Suppressor macrophage (primary cell): Measurements from ENCODE around the gene MELK.

Source experiments
- DNase-seq, 4 experiments: peaks; one replicate each; pipeline ENCODE4 v3.0.0-alpha.2; 2020 to 2022

MELK gene

DNA sequence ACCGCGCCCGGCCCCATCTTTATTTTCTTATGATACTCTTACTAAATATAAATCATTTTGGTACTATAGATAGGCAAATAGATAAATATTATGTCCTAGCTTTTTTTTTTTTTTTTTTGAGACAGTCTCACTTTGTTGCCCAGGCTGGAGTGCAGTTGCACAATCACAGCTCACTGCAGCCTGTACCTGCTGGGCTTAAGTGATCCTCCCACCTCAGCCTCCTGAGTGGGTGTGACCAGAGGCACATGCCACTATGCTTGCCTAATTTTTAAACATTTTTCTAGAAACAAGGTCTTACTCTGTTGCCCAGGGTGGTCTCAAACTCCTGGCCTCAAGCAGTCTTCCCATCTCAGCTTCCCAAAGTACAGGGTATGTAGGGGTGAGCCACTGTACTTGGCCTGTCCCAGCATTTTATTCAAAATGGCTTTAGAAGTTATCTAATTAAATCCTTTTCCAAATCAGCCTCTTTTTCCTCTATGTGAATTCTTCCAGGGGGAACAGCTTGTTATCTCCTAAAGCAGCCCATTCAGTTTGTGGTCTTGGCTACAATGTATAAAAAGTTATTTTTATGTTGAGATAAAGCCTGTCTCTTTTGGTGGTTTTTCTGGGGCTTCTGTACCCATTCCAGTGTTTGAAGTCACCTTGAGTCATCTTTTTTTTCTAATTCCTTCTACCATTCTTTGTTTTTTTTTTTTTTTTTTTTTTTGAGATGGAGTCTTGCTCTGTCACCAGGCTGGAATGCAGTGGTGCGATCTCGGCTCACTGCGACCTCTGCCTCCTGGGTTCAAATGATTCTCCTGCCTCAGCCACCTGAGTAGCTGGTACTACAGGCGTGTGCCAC, 12.1 kb downstream of the MELK start:
- no peak for DNase-seq

DNA sequence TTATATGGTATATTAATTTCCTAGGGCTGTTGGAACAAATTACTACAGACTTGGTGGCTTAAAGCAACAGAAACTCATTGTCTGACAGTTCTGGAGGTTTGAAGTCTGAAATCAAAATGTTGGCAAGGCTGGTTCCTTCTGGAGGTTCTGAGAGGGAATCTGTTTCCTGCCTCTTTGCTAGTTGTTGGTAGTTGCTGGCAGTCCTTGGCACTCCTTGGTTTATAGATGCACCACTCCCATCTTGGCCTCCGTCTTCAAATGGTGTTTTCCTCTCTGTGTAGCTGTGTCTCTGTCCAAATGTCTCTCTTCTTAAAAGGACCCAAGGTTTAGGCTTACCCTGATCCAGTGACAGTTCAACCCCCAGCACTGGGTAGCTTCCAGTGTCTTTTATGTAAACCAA, 17.5 kb downstream of the MELK start:
- DNase-seq, result no peak

DNA sequence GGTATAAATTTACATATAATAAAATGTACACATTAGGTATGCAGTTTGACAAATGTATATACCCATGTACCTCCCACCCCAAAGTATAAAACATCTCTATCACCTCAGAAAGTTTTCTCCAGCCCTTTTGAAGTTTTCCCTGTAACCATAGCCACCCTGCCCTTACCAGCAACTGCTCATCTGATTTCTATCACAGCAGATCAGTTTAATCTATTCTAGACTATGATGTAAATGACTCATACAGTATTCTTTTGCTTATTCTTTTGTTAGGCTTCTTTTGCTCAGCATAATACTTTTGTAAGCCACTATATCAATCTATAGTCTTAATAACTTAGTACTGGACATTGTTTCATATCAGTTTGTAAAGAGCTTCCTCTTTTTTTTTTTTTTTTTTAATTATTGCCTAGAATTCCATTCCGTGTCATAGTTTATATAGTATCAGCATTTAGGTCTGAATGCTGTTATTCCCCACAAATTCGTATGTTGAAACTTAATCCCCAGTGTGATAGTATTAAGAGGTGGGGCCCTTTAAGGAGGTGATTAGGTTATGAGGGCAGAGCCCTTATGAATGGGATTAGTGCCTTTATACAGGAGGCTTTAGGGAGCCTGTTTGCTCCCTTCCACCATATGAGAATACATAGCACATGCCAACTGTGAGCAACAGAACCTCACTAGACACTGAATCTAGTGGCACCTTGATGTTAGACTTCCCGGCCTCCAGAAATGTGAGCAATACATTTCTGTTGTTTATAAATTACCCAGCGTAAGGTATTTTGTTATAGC, 20.3 kb downstream of the MELK start:
- DNase-seq, result no peak

DNA sequence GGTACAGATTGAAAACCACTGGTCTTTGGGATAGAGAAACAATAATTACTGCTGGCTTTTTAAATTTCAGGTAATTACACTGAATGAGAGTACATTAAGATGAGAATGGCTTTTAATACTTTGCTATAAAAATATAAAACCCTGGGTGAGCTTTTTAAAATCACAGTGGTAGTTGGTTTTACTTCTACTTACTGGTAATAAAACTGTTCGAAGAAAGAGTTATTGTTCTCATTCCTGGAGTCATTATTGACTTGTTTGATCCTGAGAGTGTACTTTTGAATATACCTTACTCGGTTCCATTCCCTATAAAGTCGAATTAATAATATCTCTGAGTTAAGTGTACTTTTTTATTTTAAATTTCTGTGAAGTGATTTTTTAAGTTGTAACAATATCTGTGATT, 21.5 kb downstream of the MELK start:
- DNase-seq, result no peak

DNA sequence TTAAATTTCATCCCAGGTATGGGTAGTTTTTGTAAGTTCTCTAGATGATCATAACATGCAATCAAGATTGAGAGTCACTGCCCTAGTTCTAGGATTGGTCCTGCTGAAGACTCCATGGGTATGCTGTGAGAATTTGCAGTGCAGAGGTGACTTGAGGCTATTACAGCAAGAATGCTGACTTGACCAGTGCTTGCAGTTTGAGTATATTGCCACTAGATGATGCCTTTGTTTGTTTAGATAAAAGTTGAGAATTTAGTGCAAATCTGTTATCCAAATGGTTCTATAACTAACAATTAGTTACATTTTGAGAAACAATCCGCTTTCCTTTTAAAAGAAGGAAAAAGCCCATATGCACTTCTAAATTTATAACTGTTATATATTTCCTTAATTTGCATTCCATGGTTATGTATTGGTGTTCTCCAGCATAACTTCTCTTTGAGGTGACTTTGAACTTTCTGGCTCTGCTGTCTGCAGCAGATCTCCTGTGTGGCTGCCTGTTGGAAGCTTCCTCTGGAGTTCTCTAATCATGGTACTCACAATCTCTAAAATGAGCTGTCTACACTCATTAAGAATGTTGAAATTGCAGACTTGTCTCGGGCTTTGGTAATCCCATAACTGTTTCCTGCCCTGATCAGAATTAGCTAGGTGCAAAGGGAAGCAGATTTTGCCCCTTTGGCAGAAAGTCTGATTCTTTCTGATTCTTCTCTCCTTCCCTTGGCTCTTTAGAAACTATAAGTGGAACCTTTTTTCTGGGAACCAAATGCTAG, 24.9 kb downstream of the MELK start:
- DNase-seq, result peak in 3 of 4 experiments; percentile 6 to 32 (median 23)

DNA sequence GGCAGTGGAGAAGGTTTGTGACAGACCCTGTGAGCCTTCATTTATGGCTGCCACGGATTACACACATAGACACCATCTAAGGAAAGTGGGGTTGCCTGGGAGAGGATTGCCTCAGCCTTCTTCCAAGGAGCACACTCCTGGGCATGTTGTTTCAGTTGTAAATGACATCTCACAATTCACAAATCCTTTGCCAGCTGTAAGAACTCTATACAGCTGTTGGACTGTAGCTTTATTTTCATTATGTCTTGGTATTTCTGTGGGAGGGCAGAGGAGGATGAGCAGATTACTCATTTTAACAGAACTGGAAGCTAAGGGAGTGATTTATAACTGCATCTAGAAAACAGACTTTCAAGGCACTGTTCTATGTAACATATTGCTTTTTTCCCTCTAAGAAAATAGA, 25.6 kb downstream of the MELK start:
- DNase-seq, result no peak

DNA sequence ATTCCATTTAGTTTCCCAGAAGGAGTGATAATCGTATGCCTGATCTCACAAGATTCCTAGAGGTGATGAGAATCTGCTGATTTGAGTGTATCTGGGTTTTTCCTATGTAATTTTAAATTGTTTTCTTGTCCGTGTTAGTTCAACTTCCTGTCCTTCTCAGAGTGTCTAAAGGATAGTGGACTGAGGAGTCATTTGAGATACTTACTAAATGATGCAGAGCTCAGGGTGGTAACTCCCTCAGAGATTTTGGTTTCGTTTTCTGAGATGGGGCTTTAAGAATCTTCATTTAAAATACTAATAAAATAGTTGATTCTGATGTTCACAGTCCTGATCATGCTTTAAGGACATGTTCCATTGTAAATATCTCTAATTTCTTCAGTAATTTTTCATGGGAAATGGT, 30.3 kb downstream of the MELK start:
- DNase-seq, result no peak

DNA sequence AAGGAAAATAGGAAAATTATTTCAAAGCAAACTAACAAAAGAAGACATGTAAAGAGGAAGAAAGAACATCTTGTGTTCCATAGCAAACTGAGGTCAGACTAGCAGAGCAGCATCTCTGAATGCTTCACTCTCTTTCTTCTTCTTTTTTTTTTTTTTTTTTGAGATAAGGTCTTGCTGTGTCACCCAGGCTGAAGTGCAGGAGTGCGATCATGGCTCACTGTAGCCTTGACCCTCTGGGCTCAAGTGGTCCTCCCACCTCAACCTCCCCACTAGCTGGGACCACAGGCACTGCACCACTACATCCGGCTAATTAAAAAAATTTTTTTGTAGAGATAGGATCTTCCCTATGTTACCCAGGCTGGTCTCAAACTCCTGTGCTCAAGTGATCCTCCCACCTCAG, 36.6 kb downstream of the MELK start:
- DNase-seq, result no peak

DNA sequence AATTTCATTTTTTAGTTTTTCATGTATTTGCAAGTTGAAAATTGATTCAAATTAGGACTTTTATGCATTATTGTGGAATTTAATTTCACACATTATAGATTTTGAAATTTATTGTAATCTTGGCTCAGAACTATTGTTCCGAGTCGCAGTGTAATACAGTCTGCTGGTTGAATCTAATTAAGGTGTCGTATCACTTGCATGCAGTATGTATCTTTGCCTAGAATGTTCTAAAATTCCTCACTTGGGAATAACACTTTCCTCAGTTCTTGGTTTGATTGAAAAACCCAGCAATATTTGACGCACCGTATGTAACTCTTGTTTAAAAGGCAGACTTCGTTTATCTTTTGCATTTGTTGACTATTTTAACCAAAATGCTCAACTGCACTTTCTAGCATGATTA, 49.4 kb downstream of the MELK start:
- no peak for DNase-seq

DNA sequence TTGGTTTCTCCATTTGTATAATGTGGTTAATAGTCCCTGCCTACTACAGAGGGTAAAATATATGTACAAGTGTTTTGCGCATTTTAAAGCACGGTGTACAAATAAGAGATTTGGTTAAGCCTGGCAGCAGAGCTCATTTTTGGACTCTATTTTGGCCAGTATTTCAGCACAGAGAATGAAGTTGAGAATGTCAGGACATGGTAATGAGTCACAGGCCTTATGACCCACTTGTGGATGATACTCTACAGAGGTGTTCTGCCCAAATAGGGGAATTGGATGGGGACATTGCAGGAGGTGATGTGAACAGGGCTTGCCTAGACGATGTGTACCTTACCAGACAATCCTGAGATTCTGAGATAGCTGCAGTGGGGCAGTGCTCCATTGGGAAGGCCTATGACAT, 50.6 kb downstream of the MELK start:
- peak in 1 of 4 experiments; percentile 6 for DNase-seq

DNA sequence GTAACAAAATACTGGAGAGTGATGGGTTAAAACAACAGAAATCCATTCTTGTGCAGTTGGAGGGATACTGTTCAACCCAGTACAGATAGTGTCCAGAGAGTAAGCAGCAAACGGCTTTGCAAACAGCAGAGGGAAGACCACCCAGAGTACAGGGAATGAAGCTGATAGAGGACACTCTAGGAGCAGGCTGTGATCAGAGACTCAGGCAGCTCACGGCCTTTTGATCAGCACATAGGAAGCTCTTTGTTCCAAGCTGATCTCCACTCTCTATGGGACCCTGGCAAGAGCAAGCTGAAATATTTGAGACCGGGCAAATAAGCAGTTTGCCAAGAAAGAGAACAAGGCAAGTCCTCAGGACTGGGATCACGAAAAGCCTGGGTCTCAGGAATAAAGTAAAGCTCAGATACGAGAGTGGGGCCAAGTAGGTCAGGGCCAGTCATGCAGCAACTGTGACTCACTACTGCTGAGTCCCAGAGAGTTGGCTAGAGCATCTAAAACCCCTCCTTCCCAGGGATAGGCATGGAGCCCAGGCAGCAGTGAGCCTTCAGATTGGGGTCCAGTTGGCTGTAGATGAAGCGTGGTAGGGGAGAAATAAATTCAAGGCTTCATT, 52.4 kb downstream of the MELK start:
- DNase-seq, result no peak

DNA sequence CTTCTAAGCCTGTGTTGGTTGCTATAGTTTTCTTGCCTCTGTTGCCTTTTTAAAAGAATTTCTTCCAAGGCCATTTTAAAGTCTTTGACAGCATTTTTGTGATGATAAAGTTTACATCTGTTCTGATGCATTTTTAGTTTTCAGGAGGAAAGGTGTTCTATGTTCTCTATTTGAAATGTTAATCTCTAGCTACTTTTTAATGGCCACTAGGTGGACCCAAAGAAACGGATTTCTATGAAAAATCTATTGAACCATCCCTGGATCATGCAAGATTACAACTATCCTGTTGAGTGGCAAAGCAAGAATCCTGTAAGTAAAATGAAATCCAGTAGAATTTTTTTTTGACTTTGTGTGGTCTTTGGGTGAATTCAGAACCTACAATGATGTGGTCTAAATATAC, 60.2 kb downstream of the MELK start:
- peak; percentile 5 to 66 (median 28) for DNase-seq

DNA sequence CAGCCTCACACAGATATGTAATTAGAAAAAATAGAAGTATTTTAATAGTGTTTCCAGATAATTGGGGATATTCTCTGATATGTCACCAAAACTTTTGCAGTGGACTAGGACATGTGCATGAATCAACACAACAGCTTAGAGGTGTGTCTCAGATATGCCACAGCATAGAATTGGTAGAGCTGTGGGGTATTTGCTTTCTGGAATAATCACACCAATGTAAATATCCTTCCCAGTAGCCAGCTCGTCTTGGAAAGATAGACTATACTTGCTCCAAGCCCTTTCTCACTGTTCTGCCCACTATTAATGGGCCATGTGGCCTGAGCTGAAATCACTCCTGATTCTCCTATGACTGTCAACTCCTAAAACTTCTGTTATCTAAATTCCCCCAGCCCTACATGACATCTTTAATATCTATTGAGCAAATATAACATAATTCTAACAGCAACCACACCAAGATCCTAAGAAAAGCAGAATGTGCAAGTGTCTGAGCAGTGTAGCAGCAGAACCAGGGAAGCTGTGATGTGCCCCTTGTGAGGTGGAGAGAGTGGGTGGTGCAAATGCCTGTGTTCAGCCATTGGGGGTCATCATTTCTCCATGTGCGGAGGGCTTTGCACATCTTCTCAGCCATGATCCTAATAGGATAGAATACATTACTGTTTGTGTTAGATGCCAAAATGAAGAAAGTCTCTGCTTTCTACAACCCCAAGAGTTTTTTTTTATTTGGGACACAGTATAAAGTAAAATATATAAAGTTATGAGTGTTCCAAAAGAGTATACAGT, 65.0 kb downstream of the MELK start:
- no peak for DNase-seq

DNA sequence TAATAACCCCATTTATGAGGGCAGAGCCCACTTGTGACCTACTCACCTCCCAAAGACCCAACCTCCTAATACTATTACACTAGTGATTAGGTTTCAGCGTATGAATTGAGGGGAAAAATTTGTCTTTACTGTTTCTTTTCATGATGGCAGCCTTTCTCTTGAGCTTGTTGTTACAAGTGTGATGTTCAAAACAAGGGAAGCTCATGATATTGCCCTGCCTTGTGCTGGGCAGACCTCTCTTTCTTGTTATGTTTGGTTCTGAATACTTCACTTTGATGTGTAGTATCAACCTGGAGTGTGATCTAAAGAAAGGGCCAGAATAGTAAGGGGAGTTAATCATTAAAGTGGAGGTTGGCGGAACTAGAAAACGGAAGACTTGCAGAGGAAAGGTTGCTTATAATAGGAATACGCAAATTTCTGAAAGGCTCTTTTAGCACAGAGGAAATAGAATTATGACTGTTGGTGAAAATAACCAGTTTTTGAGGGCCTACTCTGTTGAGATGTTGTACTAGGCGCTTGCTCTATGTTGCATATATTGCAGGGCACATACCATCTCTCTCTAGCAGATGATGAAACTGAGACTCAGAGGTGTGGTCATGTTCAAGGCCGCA, 68.2 kb downstream of the MELK start:
- no peak for DNase-seq

DNA sequence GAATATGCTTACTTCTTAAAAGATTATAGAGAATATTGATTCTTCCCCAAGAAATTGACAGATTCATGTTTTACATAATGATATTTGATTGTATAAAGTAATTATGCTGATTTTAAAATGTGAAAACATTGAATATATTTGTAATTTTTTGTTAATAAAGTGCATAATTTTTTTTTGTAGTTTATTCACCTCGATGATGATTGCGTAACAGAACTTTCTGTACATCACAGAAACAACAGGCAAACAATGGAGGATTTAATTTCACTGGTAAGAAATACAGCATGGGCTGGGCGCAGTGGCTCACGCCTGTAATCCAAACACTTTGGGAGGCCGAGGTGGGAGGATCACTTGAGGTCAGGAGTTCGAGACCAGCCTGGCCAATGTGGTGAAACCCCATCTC, 70.1 kb downstream of the MELK start:
- DNase-seq, result no peak

DNA sequence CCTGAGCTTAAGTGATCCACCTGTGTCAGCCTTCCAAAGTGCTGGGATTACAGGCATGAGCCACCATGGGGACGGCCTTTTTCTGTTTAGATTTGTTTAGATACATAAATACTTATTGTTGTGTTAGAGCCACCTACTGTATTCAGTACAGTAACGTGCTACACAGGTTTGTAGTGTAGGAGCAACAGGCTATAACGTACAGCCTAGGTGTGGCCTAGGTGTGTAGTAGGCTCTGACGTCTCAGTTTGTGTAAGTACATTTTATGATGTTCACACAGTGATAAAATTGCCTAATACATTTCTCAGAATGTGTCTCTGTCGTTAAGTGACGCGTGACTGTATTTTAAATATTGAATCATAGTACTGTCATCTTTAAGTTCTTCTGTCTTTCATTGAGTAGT, 84.1 kb downstream of the MELK start:
- no peak for DNase-seq

DNA sequence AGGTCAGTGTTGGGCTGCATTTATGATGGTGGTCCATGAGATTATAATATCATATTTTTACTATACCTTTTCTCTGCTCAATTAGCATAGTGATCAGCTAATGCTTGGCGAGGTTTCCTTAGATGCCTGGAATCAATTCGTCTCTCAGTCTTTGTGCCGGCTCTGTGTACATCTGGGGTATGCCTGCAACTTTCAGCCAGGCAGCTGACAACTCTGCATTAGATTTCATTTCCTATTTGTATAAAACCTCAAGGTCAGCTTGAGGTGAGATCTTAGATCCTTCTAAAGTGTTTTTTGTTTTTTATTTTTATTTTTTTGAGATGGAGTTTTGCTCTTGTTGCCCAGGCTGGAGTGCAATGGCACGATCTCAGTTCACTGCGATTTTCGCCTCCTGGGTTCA, 86.8 kb downstream of the MELK start:
- DNase-seq, result peak in 1 of 4 experiments; percentile 19

DNA sequence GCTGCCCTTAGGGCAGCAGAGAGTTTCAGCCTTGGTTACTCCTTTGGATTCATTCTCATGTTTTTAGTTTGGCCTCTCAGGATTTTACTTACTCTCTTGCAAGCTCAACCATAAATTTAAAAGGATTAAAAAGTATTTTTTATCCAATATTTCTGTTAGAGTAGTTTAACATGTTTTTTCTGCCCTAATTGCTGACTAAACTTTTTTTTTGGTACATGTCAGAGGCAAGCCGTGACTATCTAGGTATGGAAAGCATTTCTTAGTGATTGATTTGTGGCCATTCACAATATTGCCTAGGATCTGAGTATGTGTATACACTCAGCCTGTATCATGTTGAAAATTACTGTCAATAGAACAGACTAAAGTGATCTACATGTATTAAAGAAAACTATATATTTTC, 92.1 kb downstream of the MELK start:
- DNase-seq, result no peak

DNA sequence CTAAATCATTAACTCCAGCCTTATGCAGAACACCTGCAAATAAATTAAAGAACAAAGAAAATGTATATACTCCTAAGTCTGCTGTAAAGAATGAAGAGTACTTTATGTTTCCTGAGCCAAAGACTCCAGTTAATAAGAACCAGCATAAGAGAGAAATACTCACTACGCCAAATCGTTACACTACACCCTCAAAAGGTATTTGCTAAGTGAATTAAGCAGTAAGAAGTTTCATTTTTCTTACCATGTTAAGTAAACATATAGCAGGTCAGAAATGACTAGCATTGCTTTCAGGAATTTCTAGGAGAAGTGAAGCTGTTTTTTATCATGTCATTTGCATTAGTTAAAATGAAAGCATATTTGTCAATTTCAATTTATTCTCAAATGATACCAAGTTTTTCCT, 92.7 kb downstream of the MELK start:
- DNase-seq, result no peak

DNA sequence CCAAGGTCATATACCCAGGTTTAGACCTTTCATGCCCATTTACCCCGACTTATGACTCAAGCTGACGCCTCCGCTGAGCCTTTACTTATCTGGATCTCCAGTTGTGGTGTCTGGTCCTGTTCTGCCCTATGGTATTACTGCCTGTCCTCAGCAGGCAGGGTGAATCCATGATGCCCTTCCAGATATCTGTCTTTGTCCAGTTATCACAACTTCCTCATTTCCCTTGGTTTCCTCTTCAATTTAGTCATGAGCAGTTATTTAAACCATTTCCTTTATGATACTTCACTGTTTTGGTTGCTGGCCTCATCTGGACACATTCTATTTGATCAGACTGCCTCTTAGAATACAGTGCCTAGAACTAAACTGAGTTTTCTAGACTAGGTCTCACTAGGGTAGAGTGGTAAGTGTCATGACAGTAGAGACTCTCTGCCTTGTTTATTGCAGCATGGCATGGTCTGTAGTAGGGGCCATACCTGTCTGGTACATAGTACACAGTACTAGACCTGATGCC, 93.3 kb downstream of the MELK start:
- DNase-seq, result peak; percentile 13 to 59 (median 34)

DNA sequence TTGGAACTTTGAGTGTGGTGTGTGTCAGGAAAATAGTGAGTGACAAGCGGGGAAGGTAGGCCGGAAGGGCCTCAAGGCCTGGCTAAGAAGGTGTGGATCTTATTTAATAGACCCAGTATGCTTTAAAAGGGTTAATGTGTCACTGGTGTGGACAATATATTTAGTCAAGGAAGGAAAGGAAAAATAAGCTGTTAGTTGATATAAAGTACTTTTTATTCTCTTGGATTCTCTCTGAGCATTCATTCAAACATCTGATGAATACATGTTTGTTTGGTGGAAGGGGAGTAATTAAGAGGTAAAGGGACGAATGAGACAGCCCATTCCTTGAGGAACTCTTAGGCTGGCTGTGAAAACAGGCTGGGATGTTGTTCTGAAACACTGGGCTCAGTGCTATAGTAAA, 98.9 kb downstream of the MELK start:
- no peak for DNase-seq
